Activated T-cell treated with anti-CD3 and anti-CD28 coated beads, Interleukin-2, amount 50 U/mL, for 48 hours (primary cell): ENCODE data around the gene PPFIA2.
"Not testable (repeated sequence)": the region's sequence is repeated elsewhere in the genome, so short reads cannot be mapped to it uniquely, and the experiment has no call there.

Experiments used
- DNase-seq, 2 experiments: peaks; one replicate each; pipeline ENCODE4 v3.0.0-alpha.2; 2020

Gene PPFIA2

DNA sequence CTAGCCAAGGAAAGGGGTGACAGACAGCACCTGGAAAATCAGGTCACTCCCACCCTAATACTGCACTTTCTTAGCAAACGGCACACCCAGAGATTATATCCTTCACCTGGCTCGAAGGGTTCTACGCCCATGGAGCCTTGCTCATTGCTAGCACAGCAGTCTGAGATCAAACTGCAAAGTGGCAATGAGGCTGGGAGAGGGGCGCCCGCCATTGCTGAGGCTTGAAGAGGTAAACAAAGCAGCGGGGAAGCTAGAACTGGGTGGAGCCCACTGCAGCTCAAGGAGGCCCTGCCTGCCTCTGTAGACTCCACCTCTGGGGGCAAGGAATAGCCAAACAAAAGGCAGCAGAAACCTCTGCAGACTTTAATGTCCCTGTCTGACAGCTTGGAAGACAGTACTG lies 99.8 kb downstream of the PPFIA2 start:
- not testable (repeated sequence) for DNase-seq

DNA sequence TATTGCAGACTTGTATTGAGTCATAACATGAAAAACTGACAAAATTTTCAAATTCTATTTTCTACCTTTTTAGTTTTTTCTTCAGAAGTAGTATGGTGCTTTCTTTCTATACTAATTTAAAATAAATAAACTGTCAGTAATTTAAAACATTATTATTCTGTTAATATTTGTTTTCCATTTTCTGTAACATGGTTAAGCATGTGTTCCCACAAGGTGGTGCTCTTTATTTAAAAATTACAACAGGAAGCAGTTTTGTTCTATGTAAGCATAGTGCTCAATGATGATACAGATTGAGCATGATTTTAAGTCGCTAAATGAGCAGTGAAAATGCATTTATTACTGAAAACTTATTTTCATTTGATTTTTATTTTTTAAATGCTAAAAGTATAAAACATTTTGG lies 114.6 kb downstream of the PPFIA2 start:
- no peak for DNase-seq

- no peak for DNase-seq
Measured at GRCh38 chr12:81639196-81639595, 120.0 kb downstream of the PPFIA2 start.

- no peak for DNase-seq
Measured at GRCh38 chr12:81633127-81633526, 126.0 kb downstream of the PPFIA2 start.

DNA sequence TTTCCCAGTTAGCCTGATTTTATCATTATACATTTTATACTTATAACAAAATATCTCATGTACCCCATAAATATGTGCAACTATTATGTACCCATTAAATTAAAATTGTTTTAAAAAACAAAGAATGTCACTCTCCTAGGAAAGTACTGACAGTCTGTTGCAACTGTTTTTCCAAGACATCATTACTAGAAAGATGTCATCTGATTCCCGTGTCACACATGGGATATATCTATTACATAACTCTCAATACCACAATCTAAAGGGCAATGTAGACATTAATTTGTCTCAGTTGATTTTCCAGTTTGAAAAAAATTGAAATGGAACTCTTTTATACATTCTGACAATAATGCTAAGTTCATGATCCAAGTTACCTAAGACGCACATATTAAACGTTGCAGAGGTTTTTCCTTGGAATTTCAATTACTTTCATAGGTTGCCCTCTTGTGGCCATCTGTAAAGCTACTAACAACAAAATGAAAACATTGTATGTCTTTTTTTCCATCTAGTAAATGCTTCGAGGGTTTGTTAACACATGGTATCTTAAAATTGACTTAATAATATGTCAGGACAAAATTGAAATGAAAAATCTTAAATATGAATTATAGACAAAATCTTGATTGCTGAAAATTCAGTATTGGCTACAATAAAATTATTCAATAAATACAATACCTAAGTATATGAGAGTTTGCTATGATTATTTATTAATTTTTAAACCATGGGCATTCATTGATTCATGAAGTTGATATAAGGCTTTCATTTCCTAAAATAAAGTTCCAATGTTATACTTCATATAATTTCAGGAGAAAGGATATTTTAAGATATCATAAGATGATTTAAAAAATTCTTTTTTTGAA lies 131.6 kb downstream of the PPFIA2 start:
- no peak for DNase-seq

DNA sequence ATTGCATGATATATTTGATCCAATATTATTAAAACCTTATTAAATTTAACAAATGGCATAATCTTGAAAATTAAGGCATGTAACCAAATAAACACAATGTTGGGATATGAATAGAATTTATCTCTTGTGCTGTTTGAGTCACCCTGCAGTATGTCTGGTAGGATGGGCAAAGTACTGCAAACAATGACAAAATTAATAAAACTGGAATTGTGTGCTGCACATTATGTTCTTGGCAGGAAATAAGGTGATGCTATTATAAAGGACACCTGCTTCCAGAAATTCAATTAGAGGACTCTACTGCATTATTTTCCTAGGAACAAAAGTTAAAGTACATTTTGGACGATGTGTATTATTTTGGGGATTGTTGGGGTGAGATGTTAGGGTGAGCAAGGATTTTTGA lies 132.7 kb downstream of the PPFIA2 start:
- DNase-seq, result no peak

DNA sequence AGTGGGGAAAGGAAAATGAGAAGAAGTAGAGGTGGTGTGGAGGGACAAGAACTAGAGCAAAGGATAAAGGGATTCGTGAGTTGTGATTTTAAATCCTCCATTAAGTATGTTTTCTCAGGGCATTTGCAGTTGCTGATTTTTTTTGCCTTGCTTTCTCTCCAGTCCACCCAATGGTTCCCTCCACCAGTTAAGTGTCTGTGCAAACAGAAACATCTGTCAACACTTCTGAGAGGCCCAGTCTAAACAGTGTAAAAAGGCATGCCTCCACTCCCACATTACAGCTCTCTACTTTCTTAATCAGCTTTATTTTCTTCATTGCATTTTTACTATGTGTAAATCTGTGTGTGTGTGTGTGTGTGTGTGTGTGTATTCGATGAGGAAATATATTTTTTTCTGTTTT lies 141.2 kb downstream of the PPFIA2 start:
- DNase-seq, result no peak

- no peak for DNase-seq
Measured at GRCh38 chr12:81615026-81615588, 144.0 kb downstream of the PPFIA2 start.

DNA sequence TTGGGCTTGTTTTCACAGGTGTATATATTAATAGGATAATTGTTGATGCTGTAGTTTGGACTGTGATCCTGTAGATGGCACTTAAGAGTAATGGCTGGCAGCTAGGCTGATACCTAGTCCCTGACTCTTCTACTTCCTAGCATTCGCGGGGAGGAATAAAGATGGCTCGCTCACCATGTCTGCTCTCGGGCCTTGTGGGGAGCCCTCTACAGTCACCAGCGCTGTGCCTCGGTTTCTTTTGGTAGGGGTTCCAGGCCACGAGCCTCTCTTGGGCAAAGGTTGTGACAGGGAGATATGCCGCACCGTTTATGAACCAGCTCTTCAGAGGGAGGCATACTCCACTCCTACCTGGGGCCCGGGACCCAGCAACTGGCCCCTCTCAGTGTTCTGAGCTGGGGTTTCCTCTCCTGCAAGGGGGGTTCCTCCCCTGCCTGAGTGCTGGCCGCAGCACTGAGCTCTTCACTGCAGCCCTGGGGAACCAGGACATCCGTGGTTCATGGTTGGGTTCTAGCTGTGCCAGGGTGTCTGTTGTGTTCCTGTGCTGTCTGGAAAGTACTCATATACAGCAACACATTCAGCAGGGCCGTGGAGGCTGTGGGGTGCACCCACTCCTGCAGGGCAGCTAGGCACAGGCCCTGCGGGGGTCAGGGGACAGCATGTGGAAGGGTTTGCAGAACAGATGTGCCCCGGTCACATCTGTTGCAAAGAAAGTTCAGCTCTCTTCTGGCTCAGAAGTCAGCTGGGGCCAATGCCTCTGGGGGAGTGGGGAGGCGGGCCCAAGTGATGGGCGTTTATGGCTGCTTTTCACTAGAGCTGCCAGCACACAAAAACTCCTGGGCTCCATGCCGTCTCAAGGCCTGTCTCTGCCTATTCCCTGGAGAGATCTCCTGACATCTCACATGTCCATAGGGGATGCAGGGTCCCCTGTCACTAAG lies 147.9 kb downstream of the PPFIA2 start:
- DNase-seq, result no peak

DNA sequence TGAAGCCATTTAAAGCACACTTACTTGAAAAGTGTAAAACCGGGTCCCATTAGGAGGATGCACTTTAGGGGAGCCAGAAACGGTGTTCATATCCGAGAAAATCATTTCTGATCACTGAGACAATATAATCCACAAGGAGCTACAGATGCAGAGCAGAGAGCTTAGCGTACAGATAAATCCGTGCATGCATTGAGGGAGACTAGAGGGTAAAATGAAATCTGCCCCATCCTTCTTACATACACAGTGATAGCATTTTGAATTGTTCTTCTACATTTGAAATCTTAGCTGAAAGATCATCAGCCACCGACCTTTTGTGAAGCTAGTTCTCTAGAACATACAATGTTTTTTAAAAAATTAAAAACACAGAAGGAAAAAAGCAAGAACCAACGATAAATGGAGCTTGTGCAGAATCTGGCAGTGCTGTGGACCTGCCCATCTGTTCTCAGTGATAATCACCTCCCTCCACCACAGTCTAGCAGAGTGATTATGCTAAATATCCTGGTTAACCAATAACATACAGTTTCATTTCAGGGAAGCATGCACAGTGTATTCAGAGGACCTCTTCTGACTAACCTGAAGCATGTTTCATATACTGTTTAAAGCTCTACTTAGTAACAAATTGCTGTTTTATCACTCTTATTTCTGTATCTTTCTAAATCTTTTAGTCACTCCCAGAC lies 161.1 kb downstream of the PPFIA2 start:
- no peak for DNase-seq

DNA sequence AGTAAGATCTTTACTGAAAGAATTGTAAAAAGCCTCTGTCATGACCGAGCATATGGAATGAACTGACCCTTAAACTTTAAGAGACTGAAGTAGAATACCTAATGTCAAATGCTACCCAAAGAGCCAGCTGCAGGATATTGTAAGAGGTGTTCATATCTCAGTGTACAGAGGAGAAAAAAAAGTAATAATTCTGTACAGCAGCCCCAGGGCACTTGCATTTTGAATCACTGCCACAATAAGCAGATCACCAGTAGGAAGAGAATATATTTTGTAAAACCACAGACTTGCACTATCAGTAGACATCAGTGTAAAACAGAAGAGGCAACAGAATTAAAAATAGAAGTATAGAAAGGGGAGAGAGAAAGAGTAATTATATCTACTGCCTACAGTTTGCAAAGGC lies 162.6 kb downstream of the PPFIA2 start:
- DNase-seq, result no peak

DNA sequence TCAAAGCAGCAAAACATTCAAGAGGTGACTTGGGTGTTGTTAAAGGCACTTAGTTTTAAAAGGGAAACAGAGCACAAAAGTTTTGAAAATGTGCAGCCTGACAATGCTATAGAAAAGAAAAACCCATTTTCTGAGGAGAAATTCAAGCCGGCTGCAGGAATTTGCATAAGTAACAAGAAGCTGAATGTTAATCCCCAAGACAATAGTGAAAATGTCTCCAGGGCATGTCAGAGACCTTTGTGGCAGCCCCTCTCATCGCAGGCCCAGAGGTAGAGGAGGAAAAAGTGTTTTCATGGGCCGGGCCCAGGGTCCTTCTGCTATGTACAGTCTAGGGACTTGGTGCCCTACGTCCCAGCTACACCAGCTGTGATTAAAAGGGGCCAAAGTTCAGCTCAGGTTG lies 167.9 kb downstream of the PPFIA2 start:
- DNase-seq, result no peak

GRCh38 chr12:81590703-81591102 lies 168.4 kb downstream of the PPFIA2 start:
- DNase-seq, result not testable (repeated sequence)

- no peak for DNase-seq
Measured at GRCh38 chr12:81588235-81589008, 170.7 kb downstream of the PPFIA2 start.

- no peak for DNase-seq
Measured at GRCh38 chr12:81585787-81586186, 173.4 kb downstream of the PPFIA2 start.

DNA sequence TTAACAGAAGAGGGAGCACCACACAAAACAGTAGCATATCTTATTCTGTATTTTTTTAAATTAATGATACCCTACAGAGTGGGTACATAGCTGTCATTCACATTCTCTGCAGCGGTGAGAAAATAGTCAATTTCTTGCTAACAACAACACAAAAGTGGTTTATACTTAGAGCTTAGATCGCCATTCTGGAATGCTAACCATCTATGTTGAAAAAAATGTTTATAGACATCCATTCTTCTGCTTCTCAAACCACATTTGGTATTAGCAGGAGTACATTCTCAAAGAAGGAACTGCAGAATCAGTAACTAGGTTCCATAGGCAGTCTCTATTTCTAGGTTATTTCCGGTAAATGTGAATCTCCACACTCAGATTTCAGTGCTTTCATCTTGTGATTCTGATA lies 185.9 kb downstream of the PPFIA2 start:
- DNase-seq, result no peak

GRCh38 chr12:81572411-81572810 lies 186.7 kb downstream of the PPFIA2 start:
- no peak for DNase-seq

- DNase-seq, result no peak
Measured at GRCh38 chr12:81570234-81570633, 188.9 kb downstream of the PPFIA2 start.

DNA sequence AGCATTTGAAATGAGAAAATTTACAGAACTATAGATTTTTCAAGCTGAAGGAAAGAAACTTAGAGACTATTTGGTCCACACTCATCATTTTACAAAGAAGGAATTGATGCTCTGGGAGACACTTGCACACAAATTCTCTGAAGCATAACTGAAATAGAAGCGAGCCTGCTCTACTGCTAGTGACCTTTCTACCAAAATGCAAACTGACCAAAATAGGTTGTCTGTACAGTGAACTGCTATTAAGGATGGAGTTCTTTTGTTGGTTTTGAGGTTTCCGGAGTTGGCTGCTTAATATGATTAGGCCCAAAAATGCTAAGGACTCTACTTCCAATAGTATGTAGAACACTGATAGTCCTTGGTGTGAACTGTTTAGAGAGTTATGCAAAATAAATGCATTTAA lies 194.9 kb downstream of the PPFIA2 start:
- no peak for DNase-seq

DNA sequence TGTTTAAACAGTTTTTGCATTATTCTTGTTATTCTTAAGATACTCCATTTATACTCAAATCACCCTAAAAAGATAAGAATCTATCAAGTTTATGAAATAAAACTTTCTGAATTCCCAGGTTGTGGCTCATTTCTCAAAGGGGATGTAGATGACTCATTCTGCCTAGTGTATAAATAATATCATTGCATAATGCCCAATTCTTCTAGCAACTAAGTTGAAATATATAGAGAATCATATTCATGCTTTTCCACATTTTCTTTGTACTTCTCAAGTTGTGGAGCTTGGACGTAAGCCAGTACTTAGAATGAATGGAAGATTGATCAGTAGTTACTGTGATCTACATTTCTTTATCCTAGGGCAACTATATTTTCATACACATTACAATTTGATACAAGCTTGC lies 201.1 kb downstream of the PPFIA2 start:
- DNase-seq, result no peak

- DNase-seq, result no peak
Measured at GRCh38 chr12:81546811-81547210, 212.3 kb downstream of the PPFIA2 start.

DNA sequence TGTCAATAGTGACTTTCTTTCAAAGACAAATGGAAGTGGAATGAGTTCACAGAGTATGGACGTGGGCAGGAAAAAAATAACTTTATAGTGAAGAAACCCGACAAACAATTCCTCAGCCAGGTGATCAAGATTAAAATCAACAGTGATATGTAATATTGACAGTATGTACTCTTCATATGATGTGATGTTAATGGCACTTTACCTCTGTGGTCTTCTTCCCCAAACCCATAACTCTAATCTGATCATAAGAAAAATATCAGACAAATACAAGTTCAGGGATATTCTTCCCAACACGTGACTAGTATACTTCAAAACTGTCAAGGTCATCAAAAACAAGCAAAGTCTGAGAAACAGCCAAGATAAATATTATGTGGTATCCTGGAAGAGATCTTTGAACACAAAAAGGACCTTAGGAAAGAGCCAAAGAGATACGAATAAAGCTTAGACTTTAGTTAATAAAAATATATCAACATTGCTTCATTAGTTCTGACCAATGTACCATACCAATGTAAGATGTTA lies 215.5 kb downstream of the PPFIA2 start:
- no peak for DNase-seq
